C4-2B (cell line): ENCODE results near the gene CMAS.
A peak's percentile ranks its signal among the peaks of the same experiment; 100 is the strongest.
"Not testable (repeated sequence)": the region's sequence is repeated elsewhere in the genome, so short reads cannot be mapped to it uniquely, and the experiment has no call there.

Experiments used
- H3K27ac ChIP-seq: fragments of 450-650 bp; 2 replicates; pipeline ENCODE4 v1.5.1; 2017
- CTCF ChIP-seq: fragments of 450-650 bp; conservative IDR thresholded peaks from 2 replicates; pipeline ENCODE4 v1.5.1; 2017; ENCODE audit warnings: mild to moderate bottlenecking
- ZFX ChIP-seq: fragments of 450-650 bp; IDR thresholded peaks from 2 replicates; pipeline ENCODE4 v1.6.1; 2017

Gene CMAS

GRCh38 chr12:22046090-22046967 lies at the start of gene CMAS:
CMAS (plus strand) TSS chr12:22046218; CDS start chr12:22046304, 86 bp downstream.
- TF ChIP-seq ZFX: peak; percentile 84
- no peak for TF ChIP-seq CTCF
- H3K27ac ChIP-seq: peak within 1 kb of the TSS; percentile 94

- TF ChIP-seq ZFX (no peak), CTCF (no peak)
- H3K27ac ChIP-seq: no peak overlapping the region
Observed at GRCh38 chr12:21998295-21998694, 47.7 kb upstream of the CMAS start.

GRCh38 chr12:21998782-21999181 lies 47.2 kb upstream of the CMAS start:
- TF ChIP-seq CTCF: no peak
- no peak for TF ChIP-seq ZFX
- H3K27ac ChIP-seq: no peak overlapping the region

- TF ChIP-seq ZFX (no peak), CTCF (no peak)
- no peak overlapping the region for H3K27ac ChIP-seq
Observed at GRCh38 chr12:22002430-22002829, 43.6 kb upstream of the CMAS start.

DNA sequence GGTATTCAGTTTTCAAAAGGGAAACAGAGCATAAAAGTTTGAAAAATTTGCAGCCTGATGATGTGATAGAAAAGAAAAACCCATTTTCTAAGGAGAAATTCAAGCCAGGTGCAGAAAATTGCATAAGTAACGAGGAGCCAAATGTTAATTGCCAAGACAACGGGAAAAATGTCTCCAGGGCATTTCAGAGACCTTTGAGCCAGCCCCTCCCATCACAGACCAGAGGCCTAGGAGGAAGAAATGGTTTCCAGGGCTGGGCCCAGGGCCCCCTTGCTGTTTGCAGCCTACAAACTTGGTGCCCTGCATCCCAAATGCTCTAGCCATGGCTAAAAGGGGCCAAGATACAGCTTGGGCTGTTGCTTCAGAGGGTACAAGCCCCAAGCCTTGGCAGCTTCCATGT lies 38.2 kb upstream of the CMAS start:
- H3K27ac ChIP-seq: not testable (repeated sequence)

DNA sequence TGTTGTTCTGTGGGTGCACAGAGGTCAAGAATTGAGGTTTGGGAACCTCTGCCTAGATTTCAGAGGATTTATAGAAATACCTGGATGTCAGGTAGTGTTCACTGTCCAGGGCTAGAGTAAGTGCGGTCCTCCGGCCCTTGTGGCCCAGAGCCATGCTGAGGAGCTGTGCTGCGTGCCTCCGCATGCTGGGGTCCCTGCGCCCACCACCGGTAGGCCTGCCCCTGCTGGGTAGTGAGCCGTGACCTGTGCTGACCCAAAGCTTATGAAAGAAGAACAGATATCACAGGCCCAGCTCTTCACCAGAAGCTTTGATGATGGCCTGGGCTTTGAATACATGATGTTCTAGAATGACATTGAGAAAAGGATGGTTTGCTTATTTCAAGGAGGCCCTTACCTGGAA lies 37.8 kb upstream of the CMAS start:
- no peak overlapping the region for H3K27ac ChIP-seq
- TF ChIP-seq ZFX (no peak), CTCF (no peak)

- H3K27ac ChIP-seq: no peak overlapping the region
- no peak for TF ChIP-seq CTCF
- no peak for TF ChIP-seq ZFX
Observed at GRCh38 chr12:22014041-22014782, 31.8 kb upstream of the CMAS start.
